Tibial nerve (tissue), 4 donors: ENCODE data around the gene SPTBN5. TPM values are rescaled to one million over a fixed set of nuclear protein-coding genes. Genes with fewer than 3 reads are reported as not detected.

Experiments
- DNase-seq, 2 donors: peaks; one replicate each; pipeline ENCODE4 v3.0.0-alpha.2; 2019; ENCODE audit warnings: low spot score in 2 of 2
- H3K27ac ChIP-seq, 4 donors: fragments of 200-600 bp; sonication (generic) in 3 of 4; one replicate each; pipeline ENCODE4 v1.5.1; 2017 to 2019; ENCODE audit warnings: mild to moderate bottlenecking in 1 of 4
- H3K27me3 ChIP-seq, 2 donors: fragments of 200-600 bp; sonication (generic) in 1 of 2; one replicate each; pipeline versions ENCODE4 v1.5.1 to v1.6.0; 2017 to 2019
- H3K36me3 ChIP-seq, 3 donors: fragments of 200-600 bp; sonication (generic); one replicate each; pipeline ENCODE4 v1.5.1; 2018 to 2019
- H3K4me1 ChIP-seq, 4 donors: fragments of 200-600 bp; sonication (generic) in 3 of 4; one replicate each; pipeline ENCODE4 v1.5.1; 2017 to 2019
- H3K4me3 ChIP-seq, 4 donors: fragments of 200-600 bp; sonication (generic) in 3 of 4; one replicate each; pipeline ENCODE4 v1.5.1; 2017 to 2019; ENCODE audit warnings: mild to moderate bottlenecking in 1 of 4, moderate library complexity in 1 of 4
- H3K9me3 ChIP-seq, 4 donors: fragments of 200-600 bp; sonication (generic) in 3 of 4; one replicate each; pipeline ENCODE4 v1.5.1; 2017 to 2019
- CTCF ChIP-seq, 5 experiments: fragments of 200-600 bp in 3 of 5; fragments of 450-650 bp in 2 of 5; sonication (generic) in 3 of 5; IDR thresholded peaks; one replicate each; pipeline ENCODE4 v1.5.1; 2016 to 2019; ENCODE audit warnings: antibody characterized with exemption in 5 of 5, mild to moderate bottlenecking in 3 of 5, moderate library complexity in 2 of 5
- EP300 ChIP-seq, 2 donors: sonication (generic); formaldehyde crosslinking; IDR thresholded peaks; one replicate each; pipeline ENCODE4 v1.6.1; 2017; ENCODE audit warnings: antibody characterized with exemption in 2 of 2, mild to moderate bottlenecking in 1 of 2
- POLR2A ChIP-seq, 2 donors: fragments of 450-650 bp; IDR thresholded peaks; one replicate each; pipeline ENCODE4 v1.6.1; 2017; ENCODE audit warnings: antibody characterized with exemption in 2 of 2, mild to moderate bottlenecking in 2 of 2, moderate library complexity in 2 of 2
- WGBS, 2 donors: methylation state at CpG; one replicate each; pipeline ENCODE4 v1.1.5; 2018; 5-methylcytosine and 5-hydroxymethylcytosine counted together
- total RNA-seq, 4 donors: library from RNA; depleted of rRNA; stranded (reverse); fragments of >200 nt; gene quantifications; one replicate each; pipeline ENCODE4 v1.1.0, GENCODE V29; 2016

SPTBN5 gene
- total RNA-seq, 4 donors from 2014 or later = 16.5 to 34.5 (median 19.9) TPM

- no peak for DNase-seq
- H3K9me3 ChIP-seq = no peaks in the 10 kb centered on the region
- no peak overlapping the region for H3K27ac ChIP-seq
- TF ChIP-seq EP300 (IDR thresholded peaks at IDR 0.05) = no peak
- no peak for TF ChIP-seq POLR2A (IDR thresholded peaks at IDR 0.05)
- no peak for TF ChIP-seq CTCF (IDR thresholded peaks at IDR 0.05)
- H3K27me3 ChIP-seq = peaks cover 0 to 28% of the 10 kb centered on the region in 2 donors
- peaks cover 0 to 9% (median 0%) of the 10 kb centered on the region in 3 donors for H3K36me3 ChIP-seq
- no peak overlapping the region for H3K4me3 ChIP-seq
- H3K4me1 ChIP-seq = peaks cover 0 to 14% (median 6%) of the 10 kb centered on the region in 4 donors
- 91 to 100% methylated on average over 2 of the region's 2 CpGs for WGBS, 2 donors
Observed at GRCh38 chr15:41883484-41883825, 10.4 kb downstream of the SPTBN5 start.

- Histone ChIP-seq H3K27me3 (peaks cover 0 to 28% of the 10 kb centered on the region in 2 donors), H3K36me3 (peaks cover 0 to 9% (median 0%) of the 10 kb centered on the region in 3 donors), H3K27ac (peak overlapping the region in 1 of 4 donors; percentile 60), H3K4me1 (peaks cover 0 to 14% (median 6%) of the 10 kb centered on the region in 4 donors), H3K9me3 (no peaks in the 10 kb centered on the region), H3K4me3 (no peak overlapping the region)
- no peak for TF ChIP-seq POLR2A (IDR thresholded peaks at IDR 0.05)
- no peak for TF ChIP-seq CTCF (IDR thresholded peaks at IDR 0.05)
- TF ChIP-seq EP300 (IDR thresholded peaks at IDR 0.05) = no peak
- no peak for DNase-seq
- WGBS, 2 donors = 72 to 83% methylated on average over 10 to 12 of the region's 14 CpGs
Observed at GRCh38 chr15:41882689-41883483, 11.0 kb downstream of the SPTBN5 start.

- WGBS, 2 donors = 12 to 15% methylated on average over 33 to 42 of the region's 81 CpGs
- H3K4me3 ChIP-seq = peak overlapping the region in 2 of 4 donors; percentile 5 to 9
- H3K27ac ChIP-seq = peak overlapping the region in 2 of 4 donors; percentile 50 to 60
- no peak for DNase-seq
- H3K27me3 ChIP-seq = peaks cover 0 to 28% of the 10 kb centered on the region in 2 donors
- TF ChIP-seq POLR2A (IDR thresholded peaks at IDR 0.05) = no peak
- TF ChIP-seq CTCF (IDR thresholded peaks at IDR 0.05) = no peak
- TF ChIP-seq EP300 (IDR thresholded peaks at IDR 0.05) = no peak
- H3K4me1 ChIP-seq = peaks cover 0 to 14% (median 6%) of the 10 kb centered on the region in 4 donors
- no peaks in the 10 kb centered on the region for H3K9me3 ChIP-seq
- H3K36me3 ChIP-seq = peaks cover 0 to 9% (median 0%) of the 10 kb centered on the region in 3 donors
Observed at GRCh38 chr15:41881920-41882688, 11.7 kb downstream of the SPTBN5 start.

GRCh38 chr15:41881550-41881919 lies 12.3 kb downstream of the SPTBN5 start:
- 34 to 40% methylated on average over 10 of the region's 10 CpGs for WGBS, 2 donors
- TF ChIP-seq EP300 (IDR thresholded peaks at IDR 0.05) = no peak
- TF ChIP-seq POLR2A (IDR thresholded peaks at IDR 0.05) = no peak
- no peak for TF ChIP-seq CTCF (IDR thresholded peaks at IDR 0.05)
- Histone ChIP-seq H3K36me3 (peaks cover 0 to 9% (median 0%) of the 10 kb centered on the region in 3 donors), H3K9me3 (no peaks in the 10 kb centered on the region), H3K27ac (peak overlapping the region in 2 of 4 donors; percentile 50 to 60), H3K4me3 (peak overlapping the region in 2 of 4 donors; percentile 5 to 9), H3K4me1 (peaks cover 0 to 14% (median 6%) of the 10 kb centered on the region in 4 donors), H3K27me3 (peaks cover 0 to 28% of the 10 kb centered on the region in 2 donors)
- no peak for DNase-seq
